Measurements from ENCODE around the gene FKBP5.

DNA sequence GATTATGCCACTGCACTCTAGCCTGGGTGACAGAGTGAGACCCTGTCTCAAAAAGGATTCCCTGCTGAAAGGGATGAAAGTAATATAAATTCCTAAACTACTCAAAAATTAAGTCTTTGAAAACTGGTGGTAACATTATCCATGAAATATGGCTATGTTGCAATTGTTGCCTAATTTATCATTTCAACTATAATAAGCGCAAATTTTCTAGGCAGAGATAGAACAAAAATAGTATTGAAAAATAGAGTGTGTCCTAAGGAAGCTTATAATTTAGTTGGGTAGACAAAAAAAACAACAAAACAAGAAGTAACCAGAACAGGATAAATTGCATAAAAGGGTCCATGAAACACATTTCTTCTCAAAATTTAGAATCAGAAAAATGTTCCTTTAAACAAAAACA lies 68.0 kb downstream of the FKBP5 start:
- TF ChIP-seq, protein P1, sequence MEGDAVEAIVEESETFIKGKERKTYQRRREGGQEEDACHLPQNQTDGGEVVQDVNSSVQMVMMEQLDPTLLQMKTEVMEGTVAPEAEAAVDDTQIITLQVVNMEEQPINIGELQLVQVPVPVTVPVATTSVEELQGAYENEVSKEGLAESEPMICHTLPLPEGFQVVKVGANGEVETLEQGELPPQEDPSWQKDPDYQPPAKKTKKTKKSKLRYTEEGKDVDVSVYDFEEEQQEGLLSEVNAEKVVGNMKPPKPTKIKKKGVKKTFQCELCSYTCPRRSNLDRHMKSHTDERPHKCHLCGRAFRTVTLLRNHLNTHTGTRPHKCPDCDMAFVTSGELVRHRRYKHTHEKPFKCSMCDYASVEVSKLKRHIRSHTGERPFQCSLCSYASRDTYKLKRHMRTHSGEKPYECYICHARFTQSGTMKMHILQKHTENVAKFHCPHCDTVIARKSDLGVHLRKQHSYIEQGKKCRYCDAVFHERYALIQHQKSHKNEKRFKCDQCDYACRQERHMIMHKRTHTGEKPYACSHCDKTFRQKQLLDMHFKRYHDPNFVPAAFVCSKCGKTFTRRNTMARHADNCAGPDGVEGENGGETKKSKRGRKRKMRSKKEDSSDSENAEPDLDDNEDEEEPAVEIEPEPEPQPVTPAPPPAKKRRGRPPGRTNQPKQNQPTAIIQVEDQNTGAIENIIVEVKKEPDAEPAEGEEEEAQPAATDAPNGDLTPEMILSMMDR (conservative IDR thresholded peaks at IDR 0.05; ENCODE audit: low read length): no peak
- TF ChIP-seq EZH2phosphoT487 (IDR thresholded peaks at IDR 0.05; ENCODE audit: borderline replicate concordance, low read depth, low read length): no peak
